HepG2 (cell line): ENCODE results near the gene PPIL6. TPM values are rescaled to one million over a fixed set of nuclear protein-coding genes. Genes with fewer than 3 reads are reported as not detected.
A peak's percentile ranks its signal among the peaks of the same experiment; 100 is the strongest.

ENCODE experiments used
- GTF3A ChIP-seq: sonication (generic); formaldehyde crosslinking; conservative IDR thresholded peaks from 2 replicates; pipeline ENCODE4 v1.4.0; 2020; ENCODE audit warnings: mild to moderate bottlenecking, missing genetic modification reagents
- HDAC2 ChIP-seq: sonication (generic); formaldehyde crosslinking; IDR thresholded peaks from 2 replicates; pipeline ENCODE4 v1.4.0; 2020; ENCODE audit warnings: missing genetic modification reagents
- RBAK ChIP-seq: sonication (generic); formaldehyde crosslinking; IDR thresholded peaks from 2 replicates; pipeline ENCODE4 v1.5.1; 2020; ENCODE audit warnings: mild to moderate bottlenecking, missing genetic modification reagents
- RFX1 ChIP-seq: fragments of 450-650 bp; IDR thresholded peaks from 2 replicates; pipeline ENCODE4 v1.6.1; 2017
- YEATS4 ChIP-seq: sonication (generic); formaldehyde crosslinking; IDR thresholded peaks from 2 replicates; pipeline ENCODE4 v1.4.0; 2020; ENCODE audit warnings: missing genetic modification reagents, borderline replicate concordance
- ZNF503 ChIP-seq: sonication (generic); formaldehyde crosslinking; IDR thresholded peaks from 2 replicates; pipeline ENCODE4 v1.4.0; 2020; ENCODE audit warnings: missing genetic modification reagents
- ZNF547 ChIP-seq: sonication (generic); formaldehyde crosslinking; IDR thresholded peaks from 2 replicates; pipeline ENCODE4 v1.5.1; 2020; ENCODE audit warnings: mild to moderate bottlenecking, missing genetic modification reagents
- ZNF770 ChIP-seq: sonication (generic); formaldehyde crosslinking; IDR thresholded peaks from 2 replicates; pipeline ENCODE4 v1.5.0; 2020; ENCODE audit warnings: mild to moderate bottlenecking, missing genetic modification reagents
- polyA plus RNA-seq, 8 experiments: library from polyadenylated mRNA; depleted of rRNA in 3 of 8; stranded (reverse) in 7 of 8; unstranded in 1 of 8; fragments of >200 nt; fragmentation: Illumina TruSeq in 4 of 8; extraction: Trizol in 4 of 8; gene quantifications; 2 replicates each; pipeline versions ENCODE4 v1.2.1 to v1.2.3, GENCODE V29; 2011 to 2016; ENCODE audit warnings: low read depth in 4 of 8, missing spikeins in 1 of 8, mixed read lengths in 1 of 8; ENCODE audit not compliant: insufficient read depth in 1 of 8
- total RNA-seq, 5 experiments: library from RNA; depleted of rRNA; stranded (reverse); fragments of >200 nt; fragmentation: Illumina TruSeq; extraction: Trizol; gene quantifications; 2 replicates each; pipeline ENCODE4 v1.2.3, GENCODE V29; 2016; ENCODE audit warnings: low read depth in 1 of 5
- TF ChIP-seq, protein P1 (sequence below): sonication (generic); formaldehyde crosslinking; IDR thresholded peaks from 2 replicates; pipeline ENCODE4 v1.4.0; 2020; ENCODE audit warnings: mild to moderate bottlenecking, missing genetic modification reagents
- TF ChIP-seq, protein P2 (sequence below): sonication (generic); formaldehyde crosslinking; conservative IDR thresholded peaks from 2 replicates; pipeline ENCODE4 v1.8.0; 2022; ENCODE audit warnings: missing genetic modification reagents
- TF ChIP-seq, protein P3 (sequence below): sonication (generic); formaldehyde crosslinking; IDR thresholded peaks from 2 replicates; pipeline ENCODE4 v1.5.0; 2020; ENCODE audit warnings: missing genetic modification reagents
- TF ChIP-seq, protein P4 (sequence below): sonication (generic); formaldehyde crosslinking; IDR thresholded peaks from 2 replicates; pipeline ENCODE4 v1.8.0; 2023; ENCODE audit warnings: mild to moderate bottlenecking, missing genetic modification reagents

The PPIL6 gene
- total and polyA plus RNA-seq, 2 of the 13 experiments (the other 11 are each of a cell fraction or from before 2014, with no cell fraction given) = 0.22 to 0.46 TPM

DNA sequence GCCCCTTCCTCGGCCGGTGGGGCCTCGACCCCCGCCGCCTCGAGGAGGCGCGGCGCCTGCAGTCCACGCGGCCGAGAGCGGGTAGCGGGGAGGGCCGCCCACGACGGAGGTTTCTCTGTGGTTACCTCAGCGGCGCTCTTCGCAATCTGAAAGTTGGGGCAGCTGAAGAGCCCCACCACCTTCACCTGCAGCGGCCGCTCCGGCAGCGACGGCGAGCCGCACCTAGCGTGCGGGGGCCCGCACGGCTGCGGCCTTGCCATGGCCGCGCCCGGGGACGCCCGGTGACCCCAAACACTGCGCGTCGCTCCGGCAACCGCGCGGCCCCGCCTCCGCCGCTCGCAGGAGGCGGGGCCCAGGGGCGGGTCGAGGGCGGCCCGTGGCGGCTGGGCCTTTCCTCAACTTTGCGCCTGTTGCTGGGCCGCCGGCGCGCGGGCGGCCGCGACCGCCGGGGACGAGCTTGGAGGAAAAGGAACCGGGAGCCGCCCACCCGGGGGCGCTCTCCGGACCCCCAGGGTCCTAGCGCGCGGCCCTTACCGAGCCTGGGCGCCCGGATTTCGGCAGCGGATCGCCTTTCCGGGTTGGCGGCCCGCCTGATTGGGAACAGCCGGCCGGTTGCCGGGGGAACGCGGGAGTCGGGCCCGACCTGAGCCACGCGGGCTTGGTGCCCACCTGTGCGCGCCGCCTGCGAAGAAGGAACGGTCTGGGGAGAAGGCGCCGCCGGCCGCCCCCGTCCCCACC is at the start of gene PPIL6, which contains the start of gene SMPD2 (continued):
- TF ChIP-seq, protein P1, sequence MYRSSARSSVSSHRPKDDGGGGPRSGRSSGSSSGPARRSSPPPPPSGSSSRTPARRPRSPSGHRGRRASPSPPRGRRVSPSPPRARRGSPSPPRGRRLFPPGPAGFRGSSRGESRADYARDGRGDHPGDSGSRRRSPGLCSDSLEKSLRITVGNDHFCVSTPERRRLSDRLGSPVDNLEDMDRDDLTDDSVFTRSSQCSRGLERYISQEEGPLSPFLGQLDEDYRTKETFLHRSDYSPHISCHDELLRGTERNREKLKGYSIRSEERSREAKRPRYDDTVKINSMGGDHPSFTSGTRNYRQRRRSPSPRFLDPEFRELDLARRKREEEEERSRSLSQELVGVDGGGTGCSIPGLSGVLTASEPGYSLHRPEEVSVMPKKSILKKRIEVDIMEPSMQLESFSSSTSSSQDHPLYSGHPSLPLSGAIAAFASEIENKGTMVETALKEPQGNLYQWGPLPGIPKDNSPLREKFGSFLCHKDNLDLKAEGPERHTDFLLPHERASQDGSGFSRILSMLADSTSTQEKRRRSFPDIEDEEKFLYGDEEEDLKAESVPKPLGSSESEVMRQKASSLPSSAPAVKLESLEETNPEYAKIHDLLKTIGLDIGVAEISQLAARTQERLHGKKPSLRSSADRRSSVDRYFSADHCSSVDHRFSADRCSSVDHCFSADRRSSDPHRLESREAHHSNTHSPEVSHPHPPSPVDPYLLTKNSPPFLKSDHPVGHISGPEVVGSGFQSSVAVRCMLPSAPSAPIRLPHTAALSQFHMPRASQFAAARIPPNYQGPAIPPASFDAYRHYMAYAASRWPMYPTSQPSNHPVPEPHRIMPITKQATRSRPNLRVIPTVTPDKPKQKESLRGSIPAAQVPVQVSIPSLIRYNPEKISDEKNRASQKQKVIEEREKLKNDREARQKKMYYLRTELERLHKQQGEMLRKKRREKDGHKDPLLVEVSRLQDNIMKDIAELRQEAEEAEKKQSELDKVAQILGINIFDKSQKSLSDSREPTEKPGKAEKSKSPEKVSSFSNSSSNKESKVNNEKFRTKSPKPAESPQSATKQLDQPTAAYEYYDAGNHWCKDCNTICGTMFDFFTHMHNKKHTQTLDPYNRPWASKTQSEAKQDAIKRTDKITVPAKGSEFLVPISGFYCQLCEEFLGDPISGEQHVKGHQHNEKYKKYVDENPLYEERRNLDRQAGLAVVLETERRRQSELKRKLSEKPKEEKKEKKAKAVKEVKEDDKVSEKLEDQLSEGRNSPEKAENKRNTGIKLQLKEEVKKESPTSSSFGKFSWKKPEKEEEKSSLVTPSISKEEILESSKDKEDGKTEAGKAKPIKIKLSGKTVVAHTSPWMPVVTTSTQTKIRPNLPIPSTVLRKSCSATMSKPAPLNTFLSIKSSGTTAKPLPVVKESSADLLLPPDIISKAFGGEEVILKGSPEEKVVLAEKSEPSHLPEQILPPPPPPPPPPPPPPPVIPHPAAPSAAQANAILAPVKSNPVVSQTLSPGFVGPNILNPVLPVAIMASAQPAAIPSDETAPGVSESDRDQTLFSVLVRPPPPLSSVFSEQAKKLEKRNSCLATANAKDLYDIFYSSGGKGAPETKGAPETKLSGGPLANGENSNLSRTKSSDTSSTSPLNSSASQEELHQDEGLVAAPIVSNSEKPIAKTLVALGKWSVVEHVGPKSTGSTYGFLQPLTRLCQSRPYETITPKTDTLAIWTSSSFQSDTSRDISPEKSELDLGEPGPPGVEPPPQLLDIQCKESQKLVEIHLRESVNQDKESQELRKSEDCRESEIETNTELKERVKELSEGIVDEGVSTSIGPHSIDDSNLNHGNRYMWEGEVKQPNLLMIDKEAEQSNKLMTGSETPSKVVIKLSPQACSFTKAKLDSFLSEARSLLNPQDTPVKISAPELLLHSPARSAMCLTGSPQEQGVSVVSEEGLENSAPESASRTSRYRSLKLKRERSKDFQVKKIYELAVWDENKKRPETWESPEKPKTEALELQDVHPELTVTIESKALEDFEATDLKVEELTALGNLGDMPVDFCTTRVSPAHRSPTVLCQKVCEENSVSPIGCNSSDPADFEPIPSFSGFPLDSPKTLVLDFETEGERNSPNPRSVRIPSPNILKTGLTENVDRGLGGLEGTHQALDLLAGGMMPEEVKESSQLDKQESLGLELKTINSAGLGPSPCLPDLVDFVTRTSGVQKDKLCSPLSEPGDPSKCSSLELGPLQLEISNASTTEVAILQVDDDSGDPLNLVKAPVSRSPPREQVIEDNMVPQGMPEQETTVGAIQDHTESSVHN (CRISPR knock-in tag) = no peak
- TF ChIP-seq, protein P2, sequence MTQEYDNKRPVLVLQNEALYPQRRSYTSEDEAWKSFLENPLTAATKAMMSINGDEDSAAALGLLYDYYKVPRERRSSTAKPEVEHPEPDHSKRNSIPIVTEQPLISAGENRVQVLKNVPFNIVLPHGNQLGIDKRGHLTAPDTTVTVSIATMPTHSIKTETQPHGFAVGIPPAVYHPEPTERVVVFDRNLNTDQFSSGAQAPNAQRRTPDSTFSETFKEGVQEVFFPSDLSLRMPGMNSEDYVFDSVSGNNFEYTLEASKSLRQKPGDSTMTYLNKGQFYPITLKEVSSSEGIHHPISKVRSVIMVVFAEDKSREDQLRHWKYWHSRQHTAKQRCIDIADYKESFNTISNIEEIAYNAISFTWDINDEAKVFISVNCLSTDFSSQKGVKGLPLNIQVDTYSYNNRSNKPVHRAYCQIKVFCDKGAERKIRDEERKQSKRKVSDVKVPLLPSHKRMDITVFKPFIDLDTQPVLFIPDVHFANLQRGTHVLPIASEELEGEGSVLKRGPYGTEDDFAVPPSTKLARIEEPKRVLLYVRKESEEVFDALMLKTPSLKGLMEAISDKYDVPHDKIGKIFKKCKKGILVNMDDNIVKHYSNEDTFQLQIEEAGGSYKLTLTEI (CRISPR knock-in tag) = no peak
- TF ChIP-seq ZNF547 (CRISPR knock-in tag) (peak; percentile 81; the same call in 1 of the 2 replicates), YEATS4 (peak; percentile 80), GTF3A (peak; percentile 59; the same call in 1 of the 2 replicates), RFX1 (peak; percentile 91), ZNF503 (CRISPR knock-in tag) (no peak; the same call in 1 of the 2 replicates), HDAC2 (CRISPR knock-in tag) (no peak), RBAK (CRISPR knock-in tag) (no peak), ZNF770 (CRISPR knock-in tag) (no peak)
- TF ChIP-seq, protein P3, sequence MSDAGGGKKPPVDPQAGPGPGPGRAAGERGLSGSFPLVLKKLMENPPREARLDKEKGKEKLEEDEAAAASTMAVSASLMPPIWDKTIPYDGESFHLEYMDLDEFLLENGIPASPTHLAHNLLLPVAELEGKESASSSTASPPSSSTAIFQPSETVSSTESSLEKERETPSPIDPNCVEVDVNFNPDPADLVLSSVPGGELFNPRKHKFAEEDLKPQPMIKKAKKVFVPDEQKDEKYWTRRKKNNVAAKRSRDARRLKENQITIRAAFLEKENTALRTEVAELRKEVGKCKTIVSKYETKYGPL = 0 out of 2 replicates have a peak, but pooled peaks have one; percentile 25
- TF ChIP-seq, protein P4, sequence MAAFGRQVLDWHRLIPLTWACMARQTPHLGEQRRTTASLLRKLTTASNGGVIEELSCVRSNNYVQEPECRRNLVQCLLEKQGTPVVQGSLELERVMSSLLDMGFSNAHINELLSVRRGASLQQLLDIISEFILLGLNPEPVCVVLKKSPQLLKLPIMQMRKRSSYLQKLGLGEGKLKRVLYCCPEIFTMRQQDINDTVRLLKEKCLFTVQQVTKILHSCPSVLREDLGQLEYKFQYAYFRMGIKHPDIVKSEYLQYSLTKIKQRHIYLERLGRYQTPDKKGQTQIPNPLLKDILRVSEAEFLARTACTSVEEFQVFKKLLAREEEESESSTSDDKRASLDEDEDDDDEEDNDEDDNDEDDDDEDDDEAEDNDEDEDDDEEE = no peak
